ENCODE data around the gene DIAPH2.

DNA sequence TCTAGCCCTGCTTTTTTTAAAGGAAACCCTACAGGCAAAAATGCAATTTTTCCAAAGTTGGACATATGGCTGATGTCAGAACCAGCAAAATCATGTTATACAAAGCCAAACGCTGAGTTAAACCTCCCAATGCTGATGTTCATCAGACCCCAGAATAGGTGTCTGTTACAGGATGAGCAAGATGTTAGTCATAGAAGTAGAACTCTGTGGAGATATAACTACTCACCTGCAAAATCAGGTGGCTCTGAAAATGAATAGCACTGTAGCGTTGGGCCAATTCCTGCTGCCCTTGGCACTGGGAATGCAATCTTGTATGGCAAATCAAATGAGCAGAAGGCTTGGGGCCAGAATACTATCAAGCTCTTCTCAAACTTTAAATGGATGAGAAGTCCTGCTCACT is 833.1 kb downstream of the DIAPH2 start:
- TF ChIP-seq ARNTL (CRISPR knock-in tag; IDR thresholded peaks at IDR 0.05; ENCODE audit: borderline replicate concordance, low read depth) = no peak
- TF ChIP-seq, protein P1, sequence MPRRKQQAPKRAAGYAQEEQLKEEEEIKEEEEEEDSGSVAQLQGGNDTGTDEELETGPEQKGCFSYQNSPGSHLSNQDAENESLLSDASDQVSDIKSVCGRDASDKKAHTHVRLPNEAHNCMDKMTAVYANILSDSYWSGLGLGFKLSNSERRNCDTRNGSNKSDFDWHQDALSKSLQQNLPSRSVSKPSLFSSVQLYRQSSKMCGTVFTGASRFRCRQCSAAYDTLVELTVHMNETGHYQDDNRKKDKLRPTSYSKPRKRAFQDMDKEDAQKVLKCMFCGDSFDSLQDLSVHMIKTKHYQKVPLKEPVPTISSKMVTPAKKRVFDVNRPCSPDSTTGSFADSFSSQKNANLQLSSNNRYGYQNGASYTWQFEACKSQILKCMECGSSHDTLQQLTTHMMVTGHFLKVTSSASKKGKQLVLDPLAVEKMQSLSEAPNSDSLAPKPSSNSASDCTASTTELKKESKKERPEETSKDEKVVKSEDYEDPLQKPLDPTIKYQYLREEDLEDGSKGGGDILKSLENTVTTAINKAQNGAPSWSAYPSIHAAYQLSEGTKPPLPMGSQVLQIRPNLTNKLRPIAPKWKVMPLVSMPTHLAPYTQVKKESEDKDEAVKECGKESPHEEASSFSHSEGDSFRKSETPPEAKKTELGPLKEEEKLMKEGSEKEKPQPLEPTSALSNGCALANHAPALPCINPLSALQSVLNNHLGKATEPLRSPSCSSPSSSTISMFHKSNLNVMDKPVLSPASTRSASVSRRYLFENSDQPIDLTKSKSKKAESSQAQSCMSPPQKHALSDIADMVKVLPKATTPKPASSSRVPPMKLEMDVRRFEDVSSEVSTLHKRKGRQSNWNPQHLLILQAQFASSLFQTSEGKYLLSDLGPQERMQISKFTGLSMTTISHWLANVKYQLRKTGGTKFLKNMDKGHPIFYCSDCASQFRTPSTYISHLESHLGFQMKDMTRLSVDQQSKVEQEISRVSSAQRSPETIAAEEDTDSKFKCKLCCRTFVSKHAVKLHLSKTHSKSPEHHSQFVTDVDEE (CRISPR knock-in tag; IDR thresholded peaks at IDR 0.05) = no peak
- TF ChIP-seq ESRRG (CRISPR knock-in tag; IDR thresholded peaks at IDR 0.05) = no peak
- TF ChIP-seq PPARA (CRISPR knock-in tag; IDR thresholded peaks at IDR 0.05; ENCODE audit: borderline replicate concordance) = no peak
- TF ChIP-seq, protein P2, sequence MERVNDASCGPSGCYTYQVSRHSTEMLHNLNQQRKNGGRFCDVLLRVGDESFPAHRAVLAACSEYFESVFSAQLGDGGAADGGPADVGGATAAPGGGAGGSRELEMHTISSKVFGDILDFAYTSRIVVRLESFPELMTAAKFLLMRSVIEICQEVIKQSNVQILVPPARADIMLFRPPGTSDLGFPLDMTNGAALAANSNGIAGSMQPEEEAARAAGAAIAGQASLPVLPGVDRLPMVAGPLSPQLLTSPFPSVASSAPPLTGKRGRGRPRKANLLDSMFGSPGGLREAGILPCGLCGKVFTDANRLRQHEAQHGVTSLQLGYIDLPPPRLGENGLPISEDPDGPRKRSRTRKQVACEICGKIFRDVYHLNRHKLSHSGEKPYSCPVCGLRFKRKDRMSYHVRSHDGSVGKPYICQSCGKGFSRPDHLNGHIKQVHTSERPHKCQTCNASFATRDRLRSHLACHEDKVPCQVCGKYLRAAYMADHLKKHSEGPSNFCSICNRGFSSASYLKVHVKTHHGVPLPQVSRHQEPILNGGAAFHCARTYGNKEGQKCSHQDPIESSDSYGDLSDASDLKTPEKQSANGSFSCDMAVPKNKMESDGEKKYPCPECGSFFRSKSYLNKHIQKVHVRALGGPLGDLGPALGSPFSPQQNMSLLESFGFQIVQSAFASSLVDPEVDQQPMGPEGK (CRISPR knock-in tag; IDR thresholded peaks at IDR 0.05; ENCODE audit: borderline replicate concordance) = no peak
- TF ChIP-seq RARB (CRISPR knock-in tag; IDR thresholded peaks at IDR 0.05) = no peak
- TF ChIP-seq ISL1 (CRISPR knock-in tag; IDR thresholded peaks at IDR 0.05) = no peak
- TF ChIP-seq TOX (CRISPR knock-in tag; IDR thresholded peaks at IDR 0.05; ENCODE audit: borderline replicate concordance) = no peak
- no peak for TF ChIP-seq ZNF70 (CRISPR knock-in tag; IDR thresholded peaks at IDR 0.05)
- TF ChIP-seq ZC3H10 (CRISPR knock-in tag; IDR thresholded peaks at IDR 0.05) = no peak
- TF ChIP-seq GLIS3 (CRISPR knock-in tag; IDR thresholded peaks at IDR 0.05) = no peak
